Activated T-helper 17 cell treated with anti-CD3 and anti-CD28 coated beads, Interleukin-2, amount 50 U/mL, for 72 hours (primary cell): ENCODE measurements around the gene PRR11. TPM values are rescaled to one million over a fixed set of nuclear protein-coding genes. Genes with fewer than 3 reads are reported as not detected.
A peak's percentile ranks its signal among the peaks of the same experiment; 100 is the strongest.
"Not testable (repeated sequence)": the region's sequence is repeated elsewhere in the genome, so short reads cannot be mapped to it uniquely, and the experiment has no call there.

ENCODE experiments used
- ATAC-seq: fragments of 150-1000 bp; cut with Tn5 transposase; replicated peaks from 2 replicates; pipeline ENCODE4 v1.10.0; 2021; ENCODE audit warnings: mild to moderate bottlenecking, moderate library complexity
- H3K27ac Mint-ChIP-seq: one replicate; pipeline ENCODE4 v1.8.0; 2022; ENCODE audit warnings: mixed read lengths
- H3K27me3 Mint-ChIP-seq: one replicate; pipeline ENCODE4 v1.8.0; 2022; ENCODE audit warnings: mixed read lengths
- H3K36me3 Mint-ChIP-seq: one replicate; pipeline ENCODE4 v1.8.0; 2022; ENCODE audit warnings: low read depth, mild to moderate bottlenecking, mixed read lengths
- H3K4me1 Mint-ChIP-seq: one replicate; pipeline ENCODE4 v1.8.0; 2022; ENCODE audit warnings: mixed read lengths
- H3K4me3 Mint-ChIP-seq: one replicate; pipeline ENCODE4 v1.8.0; 2022; ENCODE audit warnings: mild to moderate bottlenecking, mixed read lengths
- H3K9me3 Mint-ChIP-seq: one replicate; pipeline ENCODE4 v1.8.0; 2022; ENCODE audit warnings: mixed read lengths
- total RNA-seq, 2 donors: library from RNA; stranded (reverse); gene quantifications; one replicate each; pipeline ENCODE4 v1.2.3, GENCODE V29; 2022

Gene PRR11
- total RNA-seq, 2 donors from 2014 or later, result 74.5 to 76.9 TPM

- H3K4me1 Mint-ChIP-seq, result peaks cover 5% of the 10 kb centered on the region
- H3K4me3 Mint-ChIP-seq, result peak overlapping the region; percentile 99
- no peaks in the 10 kb centered on the region for H3K27me3 Mint-ChIP-seq
- ATAC-seq, result no peak
- H3K9me3 Mint-ChIP-seq, result no peaks in the 10 kb centered on the region
- H3K36me3 Mint-ChIP-seq, result peaks cover 5% of the 10 kb centered on the region
- H3K27ac Mint-ChIP-seq, result peak overlapping the region; percentile 97
Measured at GRCh38 chr17:59219992-59220327, 64.4 kb downstream of the PRR11 start.

GRCh38 chr17:59220328-59221158 is 65.0 kb downstream of the PRR11 start, which contains the start of gene GDPD1:
Gene GDPD1 (plus strand): TSS chr17:59220511. CDS start chr17:59220610, 99 bp downstream.
- peak; percentile 99 for ATAC-seq
- Mint-ChIP-seq H3K36me3 (peaks cover 4% of the 10 kb centered on the region), H3K4me1 (peaks cover 5% of the 10 kb centered on the region), H3K9me3 (no peaks in the 10 kb centered on the region), H3K27ac (peak within 1 kb of the TSS; percentile 97), H3K27me3 (no peaks in the 10 kb centered on the region), H3K4me3 (peak within 1 kb of the TSS; percentile 99)

- H3K4me3 Mint-ChIP-seq, result peak overlapping the region; percentile 99
- peaks cover 4% of the 10 kb centered on the region for H3K36me3 Mint-ChIP-seq
- no peak for ATAC-seq
- peak overlapping the region; percentile 97 for H3K27ac Mint-ChIP-seq
- no peaks in the 10 kb centered on the region for H3K27me3 Mint-ChIP-seq
- peaks cover 5% of the 10 kb centered on the region for H3K4me1 Mint-ChIP-seq
- H3K9me3 Mint-ChIP-seq, result no peaks in the 10 kb centered on the region
Measured at GRCh38 chr17:59221159-59221847, 65.8 kb downstream of the PRR11 start.

- Mint-ChIP-seq H3K9me3 (no peaks in the 10 kb centered on the region), H3K36me3 (peaks cover 4% of the 10 kb centered on the region), H3K4me3 (no peak overlapping the region), H3K27ac (no peak overlapping the region), H3K4me1 (peaks cover 5% of the 10 kb centered on the region), H3K27me3 (no peaks in the 10 kb centered on the region)
- ATAC-seq, result no peak
Measured at GRCh38 chr17:59223813-59224212, 68.3 kb downstream of the PRR11 start.

GRCh38 chr17:59228588-59228987 is 73.0 kb downstream of the PRR11 start:
- not testable (repeated sequence) for H3K4me3 Mint-ChIP-seq, H3K36me3 Mint-ChIP-seq, H3K4me1 Mint-ChIP-seq, ATAC-seq, H3K27ac Mint-ChIP-seq, H3K27me3 Mint-ChIP-seq, H3K9me3 Mint-ChIP-seq

- no peak overlapping the region for H3K27ac Mint-ChIP-seq
- H3K4me3 Mint-ChIP-seq, result no peak overlapping the region
- no peaks in the 10 kb centered on the region for H3K36me3 Mint-ChIP-seq
- no peak for ATAC-seq
- H3K4me1 Mint-ChIP-seq, result no peaks in the 10 kb centered on the region
- no peaks in the 10 kb centered on the region for H3K27me3 Mint-ChIP-seq
- H3K9me3 Mint-ChIP-seq, result no peaks in the 10 kb centered on the region
Measured at GRCh38 chr17:59230764-59231163, 75.2 kb downstream of the PRR11 start.

GRCh38 chr17:59234631-59235030 is 79.1 kb downstream of the PRR11 start:
- H3K4me1 Mint-ChIP-seq, result no peaks in the 10 kb centered on the region
- H3K27me3 Mint-ChIP-seq, result no peaks in the 10 kb centered on the region
- ATAC-seq, result no peak
- no peaks in the 10 kb centered on the region for H3K36me3 Mint-ChIP-seq
- no peaks in the 10 kb centered on the region for H3K9me3 Mint-ChIP-seq
- H3K4me3 Mint-ChIP-seq, result no peak overlapping the region
- H3K27ac Mint-ChIP-seq, result no peak overlapping the region

- Mint-ChIP-seq H3K27ac (no peak overlapping the region), H3K27me3 (no peaks in the 10 kb centered on the region), H3K4me3 (no peak overlapping the region), H3K9me3 (no peaks in the 10 kb centered on the region), H3K36me3 (no peaks in the 10 kb centered on the region), H3K4me1 (no peaks in the 10 kb centered on the region)
- no peak for ATAC-seq
Measured at GRCh38 chr17:59238906-59239305, 83.4 kb downstream of the PRR11 start.

- Mint-ChIP-seq H3K4me3 (no peak overlapping the region), H3K4me1 (no peaks in the 10 kb centered on the region), H3K9me3 (no peaks in the 10 kb centered on the region), H3K27me3 (no peaks in the 10 kb centered on the region), H3K36me3 (no peaks in the 10 kb centered on the region), H3K27ac (no peak overlapping the region)
- no peak for ATAC-seq
Measured at GRCh38 chr17:59244081-59244480, 88.5 kb downstream of the PRR11 start.

Other genes starting within 250 kb of the PRR11 start
- 10 to 100 TPM; 20.9 to 26.8 TPM for gene TRIM37, start 48.9 kb upstream of the PRR11 start, total RNA-seq
- 10 to 100 TPM; 58.3 to 83.9 TPM for gene SKA2, start 560 bp upstream of the PRR11 start, total RNA-seq
- 10 to 100 TPM; 16.1 to 21.6 TPM for gene SMG8, start 54.3 kb downstream of the PRR11 start, total RNA-seq
- gene GDPD1, start 64.8 kb downstream of the PRR11 start, total RNA-seq, result 1 to 10 TPM; 2.2 to 2.6 TPM
- gene YPEL2, start 175.9 kb downstream of the PRR11 start, total RNA-seq, result 10 to 100 TPM; 11.6 to 20.0 TPM